ENCODE measurements around the gene CHRNE.

CHRNE gene

DNA sequence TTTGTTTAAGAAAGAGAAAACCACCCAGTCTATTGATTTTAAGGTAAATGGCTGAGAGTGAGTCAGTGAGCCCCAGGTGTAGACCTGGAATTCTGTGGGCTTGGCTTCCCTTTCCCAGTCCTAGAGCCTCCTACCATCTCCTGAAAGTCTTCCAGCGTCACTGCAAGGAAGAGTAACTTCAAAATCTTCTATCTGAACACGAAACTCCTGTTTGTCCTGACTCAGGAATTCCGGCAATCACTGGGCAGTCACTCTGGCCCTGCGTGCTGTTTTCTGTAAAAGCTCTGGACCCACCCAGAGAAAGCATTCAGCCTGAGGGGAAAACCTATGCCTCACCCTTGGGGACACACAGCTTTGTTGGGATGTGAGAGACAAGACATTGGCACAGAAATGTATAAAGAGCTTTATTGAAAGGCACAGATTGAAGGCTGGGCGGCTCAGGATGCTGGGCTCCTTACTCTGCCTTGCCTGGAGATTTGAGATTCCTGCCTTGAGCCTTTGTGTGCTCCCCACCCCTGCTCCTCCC, 53.8 kb downstream of the CHRNE start:
- TF ChIP-seq, protein P1, sequence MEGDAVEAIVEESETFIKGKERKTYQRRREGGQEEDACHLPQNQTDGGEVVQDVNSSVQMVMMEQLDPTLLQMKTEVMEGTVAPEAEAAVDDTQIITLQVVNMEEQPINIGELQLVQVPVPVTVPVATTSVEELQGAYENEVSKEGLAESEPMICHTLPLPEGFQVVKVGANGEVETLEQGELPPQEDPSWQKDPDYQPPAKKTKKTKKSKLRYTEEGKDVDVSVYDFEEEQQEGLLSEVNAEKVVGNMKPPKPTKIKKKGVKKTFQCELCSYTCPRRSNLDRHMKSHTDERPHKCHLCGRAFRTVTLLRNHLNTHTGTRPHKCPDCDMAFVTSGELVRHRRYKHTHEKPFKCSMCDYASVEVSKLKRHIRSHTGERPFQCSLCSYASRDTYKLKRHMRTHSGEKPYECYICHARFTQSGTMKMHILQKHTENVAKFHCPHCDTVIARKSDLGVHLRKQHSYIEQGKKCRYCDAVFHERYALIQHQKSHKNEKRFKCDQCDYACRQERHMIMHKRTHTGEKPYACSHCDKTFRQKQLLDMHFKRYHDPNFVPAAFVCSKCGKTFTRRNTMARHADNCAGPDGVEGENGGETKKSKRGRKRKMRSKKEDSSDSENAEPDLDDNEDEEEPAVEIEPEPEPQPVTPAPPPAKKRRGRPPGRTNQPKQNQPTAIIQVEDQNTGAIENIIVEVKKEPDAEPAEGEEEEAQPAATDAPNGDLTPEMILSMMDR (IDR thresholded peaks at IDR 0.05; ENCODE audit: low read depth, low read length), result no peak
- H3K4me3 ChIP-seq (ENCODE audit: low read depth, low read length), result no peak overlapping the region
